Osteoblast (primary cell): ENCODE results near the gene RUFY1. TPM values are rescaled to one million over a fixed set of nuclear protein-coding genes. Genes with fewer than 3 reads are reported as not detected.
"Not testable (repeated sequence)": the region's sequence is repeated elsewhere in the genome, so short reads cannot be mapped to it uniquely, and the experiment has no call there.

Experiments used
- DNase-seq: peaks from one replicate; pipeline ENCODE4 v3.0.0; 2011; ENCODE audit warnings: low spot score, mixed read lengths; ENCODE audit not compliant: insufficient read length; ENCODE audit errors: missing footprints
- H2AFZ ChIP-seq: 2 replicates; pipeline ENCODE4 v1.6.0; 2011; ENCODE audit warnings: mild to moderate bottlenecking, low read length
- H3K27ac ChIP-seq: 2 replicates; pipeline ENCODE4 v1.5.1; 2011; ENCODE audit warnings: mild to moderate bottlenecking, low read depth, low read length, moderate library complexity
- H3K27me3 ChIP-seq: 2 replicates; pipeline ENCODE4 v1.6.0; 2012; ENCODE audit warnings: mild to moderate bottlenecking, control low read depth, inconsistent platforms, low read length, moderate library complexity; ENCODE audit not compliant: insufficient read depth
- H3K36me3 ChIP-seq: 2 replicates; pipeline ENCODE4 v1.5.1; 2011; ENCODE audit warnings: mild to moderate bottlenecking, low read length, control low read depth, moderate library complexity; ENCODE audit not compliant: insufficient read depth
- H3K4me1 ChIP-seq: 2 replicates; pipeline ENCODE4 v1.5.1; 2011; ENCODE audit warnings: mild to moderate bottlenecking, low read length, control low read depth, moderate library complexity; ENCODE audit not compliant: insufficient read depth
- H3K4me2 ChIP-seq: 2 replicates; pipeline ENCODE4 v1.6.0; 2011; ENCODE audit warnings: mild to moderate bottlenecking, low read length; ENCODE audit not compliant: insufficient read depth
- H3K4me3 ChIP-seq: fragments of 200-600 bp; sonication (generic); 3 replicates; pipeline ENCODE4 v1.5.1; 2012; ENCODE audit warnings: mild to moderate bottlenecking, low read length, inconsistent platforms; ENCODE audit not compliant: insufficient read depth
- H3K79me2 ChIP-seq: 2 replicates; pipeline ENCODE4 v1.6.0; 2012; ENCODE audit warnings: mild to moderate bottlenecking, low read length, control low read depth, inconsistent platforms; ENCODE audit not compliant: insufficient read depth
- H3K9me3 ChIP-seq: 2 replicates; pipeline ENCODE4 v1.5.1; 2011; ENCODE audit warnings: low read depth, low read length, control low read depth
- H4K20me1 ChIP-seq: 2 replicates; pipeline ENCODE4 v1.6.0; 2012; ENCODE audit warnings: mild to moderate bottlenecking, low read length, control low read depth; ENCODE audit not compliant: insufficient read depth
- total RNA-seq: library from RNA; depleted of rRNA; stranded (reverse); fragments of >200 nt; gene quantifications from 2 replicates; pipeline ENCODE4 v1.2.3, GENCODE V29; 2012
- TF ChIP-seq, protein P1 (sequence below): IDR thresholded peaks from 2 replicates; pipeline ENCODE4 v1.5.1; 2011; ENCODE audit warnings: mild to moderate bottlenecking, low read depth, low read length, moderate library complexity; ENCODE audit errors: extremely low read depth

The RUFY1 gene
- total RNA-seq, 1 donor = 51.8 TPM

DNA sequence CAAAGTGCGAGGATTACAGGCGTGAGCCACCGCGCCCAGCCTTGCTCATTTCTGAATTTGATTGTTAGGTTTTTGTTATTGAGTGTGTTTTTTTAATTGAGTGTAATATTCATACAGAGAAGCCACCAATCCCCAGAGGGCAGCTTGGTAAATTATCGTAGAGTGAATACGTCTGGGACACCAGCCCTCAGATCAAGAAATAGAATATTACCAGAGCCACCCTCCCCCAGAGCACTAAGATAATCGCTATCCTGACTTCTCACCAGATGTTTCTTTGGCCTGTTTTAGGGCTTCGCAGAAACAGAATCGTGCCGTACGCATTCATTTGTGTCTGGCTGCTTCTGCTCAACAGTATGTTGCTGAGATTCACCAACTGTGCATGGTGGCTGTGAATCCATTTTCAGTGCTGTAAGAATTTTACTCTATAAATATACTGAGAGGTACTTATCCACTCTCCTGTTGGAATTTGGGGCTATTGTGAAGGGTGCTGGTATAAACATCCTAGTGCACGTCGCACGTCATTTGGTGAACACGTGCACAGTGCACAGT lies 37.8 kb upstream of the RUFY1 start:
- H4K20me1 ChIP-seq = no peaks in the 10 kb centered on the region
- DNase-seq = no peak
- TF ChIP-seq, protein P1, sequence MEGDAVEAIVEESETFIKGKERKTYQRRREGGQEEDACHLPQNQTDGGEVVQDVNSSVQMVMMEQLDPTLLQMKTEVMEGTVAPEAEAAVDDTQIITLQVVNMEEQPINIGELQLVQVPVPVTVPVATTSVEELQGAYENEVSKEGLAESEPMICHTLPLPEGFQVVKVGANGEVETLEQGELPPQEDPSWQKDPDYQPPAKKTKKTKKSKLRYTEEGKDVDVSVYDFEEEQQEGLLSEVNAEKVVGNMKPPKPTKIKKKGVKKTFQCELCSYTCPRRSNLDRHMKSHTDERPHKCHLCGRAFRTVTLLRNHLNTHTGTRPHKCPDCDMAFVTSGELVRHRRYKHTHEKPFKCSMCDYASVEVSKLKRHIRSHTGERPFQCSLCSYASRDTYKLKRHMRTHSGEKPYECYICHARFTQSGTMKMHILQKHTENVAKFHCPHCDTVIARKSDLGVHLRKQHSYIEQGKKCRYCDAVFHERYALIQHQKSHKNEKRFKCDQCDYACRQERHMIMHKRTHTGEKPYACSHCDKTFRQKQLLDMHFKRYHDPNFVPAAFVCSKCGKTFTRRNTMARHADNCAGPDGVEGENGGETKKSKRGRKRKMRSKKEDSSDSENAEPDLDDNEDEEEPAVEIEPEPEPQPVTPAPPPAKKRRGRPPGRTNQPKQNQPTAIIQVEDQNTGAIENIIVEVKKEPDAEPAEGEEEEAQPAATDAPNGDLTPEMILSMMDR = no peak

DNA sequence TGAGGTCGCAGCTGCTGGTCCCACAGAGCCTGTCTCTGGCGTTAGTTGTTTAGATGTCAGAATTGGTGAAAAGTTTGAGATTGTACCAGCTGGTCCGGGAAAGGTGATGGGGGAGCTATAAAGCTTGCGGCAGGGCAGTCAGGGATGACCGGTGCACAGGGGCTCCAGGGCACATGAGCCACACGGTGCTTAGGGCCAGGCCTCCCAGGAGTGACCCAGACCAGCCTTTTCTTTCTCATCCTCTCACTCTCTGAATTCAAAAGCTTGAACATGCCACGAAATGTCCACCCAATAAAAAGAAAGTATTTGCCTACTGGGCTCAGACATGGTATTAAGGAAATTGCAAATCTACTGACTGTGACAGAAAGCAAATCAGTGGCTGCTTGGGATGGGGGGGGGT lies 34.9 kb upstream of the RUFY1 start:
- not testable (repeated sequence) for H3K4me3 ChIP-seq, H3K9me3 ChIP-seq, H3K4me1 ChIP-seq, H3K79me2 ChIP-seq, H4K20me1 ChIP-seq, H3K4me2 ChIP-seq, H3K27me3 ChIP-seq, H3K27ac ChIP-seq, DNase-seq, H3K36me3 ChIP-seq, H2AFZ ChIP-seq

More for the DNA sequence above, 37.8 kb upstream of the RUFY1 start:
- Histone ChIP-seq H3K4me2 (no peak overlapping the region), H3K36me3 (no peaks in the 10 kb centered on the region), H3K79me2 (no peaks in the 10 kb centered on the region), H2AFZ (no peak overlapping the region), H3K9me3 (no peaks in the 10 kb centered on the region), H3K27ac (no peak overlapping the region), H3K4me3 (no peak overlapping the region), H3K4me1 (no peaks in the 10 kb centered on the region), H3K27me3 (peaks cover 2% of the 10 kb centered on the region)

DNA sequence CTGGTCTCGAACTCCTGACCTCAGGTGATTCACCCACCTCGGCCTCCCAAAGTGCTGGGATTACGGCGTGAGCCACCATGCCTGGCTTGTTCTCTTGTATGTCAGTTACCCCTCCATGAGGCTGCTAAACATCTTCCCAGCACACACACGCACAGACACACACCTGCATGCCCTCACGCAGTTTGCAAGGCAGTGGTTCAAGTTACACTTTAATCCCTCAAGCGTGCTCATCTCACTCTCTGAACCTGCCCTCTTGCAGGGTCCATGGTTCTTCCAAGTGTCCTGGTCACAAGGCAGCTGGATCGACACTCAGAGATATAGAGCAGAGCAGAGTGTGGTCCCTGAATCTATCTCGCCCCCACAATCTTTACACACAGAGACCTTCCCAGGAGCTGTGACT lies 34.1 kb upstream of the RUFY1 start:
- Histone ChIP-seq H3K4me1 (no peaks in the 10 kb centered on the region), H3K79me2 (no peaks in the 10 kb centered on the region), H3K9me3 (no peaks in the 10 kb centered on the region), H4K20me1 (no peaks in the 10 kb centered on the region), H3K27ac (no peak overlapping the region), H2AFZ (no peak overlapping the region), H3K4me2 (no peak overlapping the region), H3K27me3 (peaks cover 2% of the 10 kb centered on the region), H3K4me3 (no peak overlapping the region), H3K36me3 (no peaks in the 10 kb centered on the region)
- DNase-seq = no peak
- TF ChIP-seq, protein P1 = no peak

DNA sequence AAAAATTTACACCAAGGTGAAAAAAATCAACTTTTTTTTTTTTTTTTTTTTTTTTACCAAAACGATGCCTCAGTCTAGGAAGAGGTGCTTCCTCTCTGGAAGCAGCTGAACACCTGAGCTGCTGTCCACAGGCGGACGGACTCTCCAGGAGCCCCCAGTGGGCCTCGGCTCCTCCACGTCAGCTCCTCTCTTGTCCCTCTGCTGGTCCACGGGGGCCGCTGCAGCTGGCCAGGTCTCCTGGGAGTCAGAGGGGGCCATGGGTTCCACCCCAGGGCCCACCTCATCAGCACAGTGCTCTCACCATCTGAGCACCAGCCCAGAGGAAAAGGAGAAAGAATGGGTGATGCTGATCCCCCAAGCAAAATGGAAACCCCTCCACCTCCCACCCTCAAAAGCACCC lies 32.6 kb upstream of the RUFY1 start:
- DNase-seq, H3K36me3 ChIP-seq, H2AFZ ChIP-seq, H3K4me2 ChIP-seq, H3K4me3 ChIP-seq, H3K4me1 ChIP-seq, H3K9me3 ChIP-seq, H3K79me2 ChIP-seq, H3K27me3 ChIP-seq, H4K20me1 ChIP-seq, H3K27ac ChIP-seq: not testable (repeated sequence)

DNA sequence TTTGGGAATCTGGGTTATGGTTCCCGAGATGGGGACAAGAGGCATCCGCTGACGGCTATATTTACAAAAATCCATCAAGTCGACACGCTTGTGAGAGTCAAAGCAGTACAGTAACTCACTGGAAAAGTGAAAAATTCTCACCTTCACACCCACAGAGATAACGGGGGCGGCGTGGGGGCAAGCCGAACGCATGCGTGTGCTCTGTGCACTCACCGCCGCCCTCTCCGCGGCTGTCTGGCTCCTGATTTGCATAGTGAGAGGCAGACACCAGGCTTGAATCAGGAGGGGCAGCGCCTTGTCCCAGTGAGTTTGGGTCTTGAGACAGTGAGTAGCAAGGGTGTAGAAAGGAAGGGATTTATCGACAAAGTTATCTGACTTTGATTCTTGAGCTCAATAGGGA lies 32.0 kb upstream of the RUFY1 start:
- DNase-seq, H3K79me2 ChIP-seq, H3K4me1 ChIP-seq, H3K4me2 ChIP-seq, H4K20me1 ChIP-seq, H3K4me3 ChIP-seq, H3K36me3 ChIP-seq, H3K27me3 ChIP-seq, H3K9me3 ChIP-seq, H2AFZ ChIP-seq, H3K27ac ChIP-seq: not testable (repeated sequence)
